A673 (cell line): Measurements from ENCODE around the gene AMOT. TPM values are rescaled to one million over a fixed set of nuclear protein-coding genes. Genes with fewer than 3 reads are reported as not detected.

Experiments used
- BruUV-seq: library from RNA; stranded (reverse); fragments of 400-500 nt; replicated peaks from 2 replicates; lab custom pipeline; 2021; lab: Mats Ljungman, UMichigan
- CTCF ChIA-PET: fragments of 300-600 bp; sonication (Branson Sonifier 250); formaldehyde crosslinking; loops from one replicate; lab custom pipeline; 2022; ENCODE audit warnings: antibody characterized with exemption; lab: Charles Lee
- POLR2A ChIA-PET: fragments of 300-600 bp; sonication (Branson Sonifier 250); formaldehyde crosslinking; loops from one replicate; lab custom pipeline; 2022; ENCODE audit warnings: antibody characterized with exemption; ENCODE audit not compliant: low non-redundant PET; lab: Charles Lee
- DNase-seq: peaks from one replicate; pipeline ENCODE4 v3.0.0-alpha.2; 2015; ENCODE audit warnings: low spot score
- H3K27ac ChIP-seq: fragments of 200-600 bp; sonication (generic); 2 replicates; pipeline ENCODE4 v1.5.1; 2016; ENCODE audit warnings: mixed run types, low read depth, mild to moderate bottlenecking, mixed read lengths, antibody characterized with exemption, low read length; ENCODE audit not compliant: poor library complexity, severe bottlenecking
- H3K27me3 ChIP-seq: fragments of 200-600 bp; sonication (generic); replicated peaks from 2 replicates; pipeline ENCODE4 v1.6.1; 2017; ENCODE audit warnings: mixed run types, low read depth, mild to moderate bottlenecking, mixed read lengths, antibody characterized with exemption, low read length; ENCODE audit not compliant: insufficient read depth, poor library complexity
- H3K36me3 ChIP-seq: fragments of 200-600 bp; sonication (generic); 2 replicates; pipeline ENCODE4 v1.6.1; 2016; ENCODE audit warnings: mixed run types, mild to moderate bottlenecking, mixed read lengths, antibody characterized with exemption, low read length; ENCODE audit not compliant: insufficient read depth, poor library complexity, severe bottlenecking
- H3K4me1 ChIP-seq: fragments of 200-600 bp; sonication (generic); 2 replicates; pipeline ENCODE4 v1.6.1; 2017; ENCODE audit warnings: mixed run types, mild to moderate bottlenecking, mixed read lengths, antibody characterized with exemption, low read length; ENCODE audit not compliant: insufficient read depth, poor library complexity, severe bottlenecking
- H3K4me3 ChIP-seq: fragments of 200-600 bp; sonication (generic); 2 replicates; pipeline ENCODE4 v1.5.1; 2016; ENCODE audit warnings: low read depth, mixed run types, mild to moderate bottlenecking, mixed read lengths, low read length; ENCODE audit not compliant: poor library complexity, severe bottlenecking
- H3K9me3 ChIP-seq: fragments of 200-600 bp; sonication (generic); 2 replicates; pipeline ENCODE4 v1.6.1; 2016; ENCODE audit warnings: mixed run types, low read depth, mild to moderate bottlenecking, mixed read lengths, antibody characterized with exemption, low read length; ENCODE audit not compliant: poor library complexity, severe bottlenecking
- CTCF ChIP-seq: fragments of 300-800, 200-600 bp; sonication (generic); conservative IDR thresholded peaks from 2 replicates; pipeline ENCODE4 v1.5.1; 2017; ENCODE audit warnings: low read depth, mild to moderate bottlenecking, antibody characterized with exemption, low read length, moderate library complexity, mixed read lengths
- EZH2 ChIP-seq: fragments of 200-600 bp; sonication (generic); IDR thresholded peaks from 2 replicates; pipeline ENCODE4 v1.6.1; 2017; ENCODE audit warnings: borderline replicate concordance, low read depth, mild to moderate bottlenecking, mixed read lengths, antibody characterized with exemption, low read length; ENCODE audit not compliant: poor library complexity, severe bottlenecking
- intact Hi-C: fragments of 100-400 bp; cut with micrococcal nuclease; formaldehyde crosslinking; loops from one replicate; pipeline ENCODE4 v1.10.0; 2022; ENCODE audit not compliant: unreplicated experiment
- total RNA-seq: library from RNA; stranded (reverse); gene quantifications from 2 replicates; pipeline ENCODE4 v1.2.3, GENCODE V29; 2021

AMOT gene
- total RNA-seq, 1 experiment from 2014 or later, result 2.6 TPM

- Histone ChIP-seq H3K27ac (no peak overlapping the region), H3K4me3 (no peak overlapping the region), H3K36me3 (no peaks in the 10 kb centered on the region), H3K27me3 (no peaks in the 10 kb centered on the region), H3K9me3 (no peaks in the 10 kb centered on the region), H3K4me1 (no peaks in the 10 kb centered on the region)
- POLR2A ChIA-PET, result no interaction called here
- CTCF ChIA-PET, result no interaction called here
- intact Hi-C loops, result no loop called here
- no peak for DNase-seq
- TF ChIP-seq CTCF, result no peak
- no peak for TF ChIP-seq EZH2
- no TSS peak for BruUV-seq
Measured at GRCh38 chrX:112734290-112734689, 106.3 kb downstream of the AMOT start.

GRCh38 chrX:112731793-112732192, 108.8 kb downstream of the AMOT start:
- peak; percentile 4 for DNase-seq
- H3K4me3 ChIP-seq, result no peak overlapping the region
- no peaks in the 10 kb centered on the region for H3K9me3 ChIP-seq
- no TSS peak for BruUV-seq
- H3K27me3 ChIP-seq, result no peaks in the 10 kb centered on the region
- H3K36me3 ChIP-seq, result no peaks in the 10 kb centered on the region
- no peaks in the 10 kb centered on the region for H3K4me1 ChIP-seq
- H3K27ac ChIP-seq, result no peak overlapping the region
- peak; percentile 44; the same call in 1 of the 2 replicates for TF ChIP-seq CTCF
- TF ChIP-seq EZH2, result no peak
- POLR2A ChIA-PET, result no interaction called here
- intact Hi-C loops, result no loop called here
- CTCF ChIA-PET, result no interaction called here

Other genes with a start within 250 kb of the AMOT start
- gene LHFPL1, start 160.9 kb downstream of the AMOT start, total RNA-seq, result not detected in 2 replicates